IPS DF 4.7 (cell line): ENCODE data around the gene HMGB2.

Experiments
- DNase-seq: peaks from one replicate; pipeline ENCODE4 v3.0.0-alpha.2; 2013; ENCODE audit warnings: low spot score; ENCODE audit errors: extremely low read depth

The HMGB2 gene

DNA sequence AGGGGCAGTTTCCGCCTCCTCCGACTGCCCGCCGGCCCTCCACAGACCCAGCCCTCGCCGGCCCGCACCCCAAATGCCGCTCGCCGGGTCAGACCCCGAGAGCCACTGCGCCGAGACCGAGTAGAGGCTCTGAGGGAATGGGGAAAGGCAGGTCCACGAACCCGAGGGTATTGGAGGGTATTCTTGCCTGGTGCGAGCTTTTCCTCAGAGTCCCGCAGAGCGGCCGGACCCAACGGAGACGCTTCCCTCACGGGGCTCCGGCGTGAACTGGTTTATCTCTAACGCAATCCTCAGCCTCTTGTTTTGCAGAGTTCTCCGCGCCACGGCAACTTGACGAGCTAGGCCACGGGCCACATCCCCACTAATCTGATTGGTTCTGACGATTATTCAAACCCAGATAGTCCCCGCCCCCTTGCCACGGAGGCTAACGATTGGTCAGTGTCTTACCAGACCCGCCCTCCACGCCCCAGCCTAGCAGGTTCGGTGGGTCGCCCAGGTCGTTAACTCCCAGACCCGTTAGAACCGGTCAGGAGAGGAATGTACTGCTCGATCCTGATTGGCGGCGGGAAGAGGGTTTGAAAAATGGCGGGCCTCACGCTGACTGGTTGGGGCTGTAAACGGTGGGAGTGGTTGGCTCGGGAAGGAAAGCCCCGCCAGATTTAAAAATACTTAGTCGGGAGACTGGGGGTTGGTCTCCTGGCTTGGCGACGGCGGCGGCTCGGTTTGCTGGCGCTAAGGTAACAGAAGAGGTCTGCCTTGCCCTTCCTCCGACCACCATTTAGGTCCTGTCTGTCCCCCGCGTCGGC is at the start of gene HMGB2:
Gene HMGB2 (minus strand): TSS at position 274 of the 806 bp plus-strand sequence. CDS start 709 bp downstream, outside the sequence.
- DNase-seq: peak; percentile 98

GRCh38 chr4:173382349-173382748 is 48.2 kb upstream of the HMGB2 start:
- DNase-seq: no peak

DNA sequence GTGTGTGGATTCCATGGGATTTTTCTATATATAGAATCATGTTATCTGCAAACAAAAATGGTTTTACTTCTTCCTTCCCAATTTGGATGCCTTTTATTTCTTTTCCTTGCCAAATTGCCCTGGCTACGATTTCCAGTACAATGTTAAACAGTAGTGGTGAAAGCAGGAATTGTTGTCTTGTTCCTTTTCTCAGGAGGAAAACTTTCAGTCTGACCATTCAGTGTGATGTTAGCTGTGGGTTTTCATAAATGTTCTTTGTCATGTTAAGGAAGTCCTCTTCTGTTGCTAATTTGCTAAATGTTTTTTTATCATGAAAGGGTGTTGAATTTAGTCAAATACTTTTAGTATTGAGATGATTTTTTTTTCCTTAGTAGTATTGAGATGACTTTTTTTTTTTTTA is 47.5 kb upstream of the HMGB2 start:
- DNase-seq: no peak

DNA sequence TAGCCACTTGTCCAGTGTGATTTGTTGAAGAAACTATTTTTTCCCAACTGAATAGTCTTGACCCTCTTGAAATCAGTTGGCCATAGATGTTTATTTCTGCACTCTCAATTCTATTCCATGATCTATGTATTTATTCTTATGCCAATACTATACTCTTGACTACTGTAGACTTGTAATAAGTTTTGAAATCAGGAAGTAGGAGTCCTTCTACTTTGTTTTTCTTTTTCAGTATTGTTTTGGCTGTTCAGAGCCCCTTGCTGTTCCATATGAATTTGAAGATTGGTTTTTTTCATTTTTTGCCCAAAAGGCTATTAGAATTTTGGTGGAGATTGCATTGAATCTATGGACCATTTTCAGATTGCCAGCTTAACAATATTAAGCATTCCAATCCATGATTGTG is 46.8 kb upstream of the HMGB2 start:
- no peak for DNase-seq

- no peak for DNase-seq
These were observed 45.8 kb upstream of the HMGB2 start for GRCh38 chr4:173379929-173380328.

GRCh38 chr4:173374588-173374987 is 40.4 kb upstream of the HMGB2 start:
- no peak for DNase-seq

DNA sequence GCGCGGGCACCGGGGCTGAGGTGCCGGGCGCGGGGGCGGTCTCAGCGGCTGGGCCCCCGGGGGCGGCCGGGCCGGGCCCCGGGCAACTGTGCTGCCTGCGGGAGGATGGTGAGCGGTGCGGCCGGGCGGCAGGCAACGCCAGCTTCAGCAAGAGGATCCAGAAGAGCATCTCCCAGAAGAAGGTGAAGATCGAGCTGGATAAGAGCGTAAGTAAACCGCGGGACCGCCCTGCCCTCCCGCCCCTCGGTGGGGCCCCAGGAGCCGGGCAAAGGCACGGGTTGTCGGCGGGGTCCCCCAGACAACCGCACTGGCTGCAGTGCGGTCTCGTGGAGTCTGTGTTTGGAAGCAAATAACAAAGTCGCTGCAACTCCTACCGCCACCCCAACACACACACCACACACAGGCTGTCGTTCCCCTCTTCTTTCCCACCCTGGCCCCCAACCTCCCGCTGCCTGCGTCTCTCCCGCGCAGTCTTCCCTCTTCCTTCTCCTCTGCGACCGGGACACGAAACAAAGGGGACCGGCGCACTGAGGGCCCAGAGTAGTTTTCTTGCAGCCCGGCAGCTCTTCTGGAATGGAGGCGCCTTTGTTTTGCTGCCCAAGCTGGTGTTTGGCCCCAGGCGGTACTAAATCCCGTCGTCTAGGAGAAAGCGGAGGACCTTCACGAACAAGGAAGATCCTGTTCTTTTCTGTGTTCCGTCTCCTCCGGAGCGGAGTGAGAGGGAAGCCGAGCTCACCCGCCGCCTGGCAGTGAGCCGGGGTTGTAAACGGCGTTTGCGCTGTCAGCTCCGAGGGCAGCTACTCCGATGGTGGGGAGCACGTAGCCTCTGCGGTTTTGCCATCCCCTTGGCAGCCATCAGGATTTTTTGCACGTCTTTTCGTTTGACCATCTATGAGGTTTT is 37.4 kb upstream of the HMGB2 start:
- no peak for DNase-seq

GRCh38 chr4:173370477-173371291 is 36.5 kb upstream of the HMGB2 start, which contains the start of gene SAP30:
Gene SAP30 (plus strand): TSS chr4:173370954. CDS start chr4:173371183, 229 bp downstream.
- DNase-seq: peak; percentile 75

- DNase-seq: no peak
These were observed 35.9 kb upstream of the HMGB2 start for GRCh38 chr4:173370130-173370476.

DNA sequence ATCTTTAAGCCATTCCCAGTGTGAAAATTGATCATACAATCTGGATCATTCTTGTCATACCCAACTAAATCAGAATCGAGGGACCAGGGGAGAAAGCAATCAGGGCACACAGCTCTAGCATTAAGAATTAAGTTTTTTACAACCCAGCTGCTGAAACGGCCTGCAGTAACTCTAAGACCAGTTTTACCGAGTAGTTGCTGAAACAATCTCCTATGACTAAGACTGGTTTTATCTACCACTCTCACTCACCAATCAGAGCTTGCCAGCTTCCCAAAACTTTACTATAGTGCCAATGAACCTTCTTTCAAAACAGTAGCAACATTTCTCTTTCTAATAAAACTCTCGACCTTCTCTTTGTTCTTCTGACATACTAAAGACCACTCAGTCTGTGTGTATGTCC is 33.8 kb upstream of the HMGB2 start:
- DNase-seq: no peak

GRCh38 chr4:173367285-173367684 is 33.1 kb upstream of the HMGB2 start:
- DNase-seq: no peak

GRCh38 chr4:173365359-173365996 is 31.3 kb upstream of the HMGB2 start:
- no peak for DNase-seq

- DNase-seq: no peak
These were observed 28.5 kb upstream of the HMGB2 start for GRCh38 chr4:173362666-173363065.

DNA sequence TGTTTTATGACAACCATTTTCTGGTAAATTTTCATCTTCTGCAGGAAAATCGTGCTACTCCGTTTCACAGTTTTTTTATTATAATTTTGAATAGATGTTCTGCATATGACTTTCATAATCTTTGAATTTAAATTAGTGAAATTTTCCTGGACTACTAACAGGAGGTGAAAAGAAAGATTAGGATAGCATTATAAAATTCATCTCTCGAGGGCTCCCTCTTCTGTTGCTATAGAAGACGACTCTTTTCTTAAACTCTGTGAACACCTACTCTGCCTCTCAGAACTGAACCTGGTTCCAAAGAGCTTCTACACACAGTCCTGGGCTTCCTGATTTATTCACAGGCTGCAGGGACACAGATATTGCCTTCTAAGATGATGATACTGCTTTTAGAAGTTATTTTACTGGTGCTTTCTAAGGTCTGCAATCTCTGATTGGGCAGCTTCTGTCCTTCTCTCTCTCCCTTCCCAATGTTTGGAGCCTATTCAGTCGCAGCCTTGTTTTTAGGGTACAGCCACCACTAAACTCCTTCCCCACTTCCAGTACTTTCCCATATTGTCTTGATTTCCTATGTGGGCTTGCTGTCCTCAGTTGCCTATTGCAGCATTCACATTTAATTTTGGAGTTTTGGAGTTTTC is 26.5 kb upstream of the HMGB2 start:
- DNase-seq: no peak

DNA sequence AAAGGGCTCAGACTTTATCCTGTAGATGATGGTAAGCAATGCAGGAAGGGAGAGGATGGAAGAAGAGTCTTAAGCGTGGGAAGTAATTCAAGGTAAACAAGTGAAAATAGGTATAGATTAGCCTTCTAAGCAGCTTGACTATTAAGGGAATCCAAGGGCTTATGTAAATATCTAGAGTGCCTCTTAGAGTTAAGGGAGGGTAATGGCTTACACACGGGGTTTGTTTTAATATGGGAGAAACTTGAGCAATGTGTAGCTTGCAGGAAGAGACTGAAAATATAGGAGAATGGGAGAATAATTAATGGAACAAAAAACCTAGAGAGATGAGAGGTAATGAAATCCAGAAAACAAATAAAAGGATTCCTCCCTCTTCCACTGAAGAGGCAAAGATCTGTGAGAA is 23.8 kb upstream of the HMGB2 start:
- no peak for DNase-seq

GRCh38 chr4:173347467-173347866 is 13.3 kb upstream of the HMGB2 start:
- DNase-seq: no peak

- DNase-seq: no peak
These were observed 11.9 kb upstream of the HMGB2 start for GRCh38 chr4:173346074-173346473.

DNA sequence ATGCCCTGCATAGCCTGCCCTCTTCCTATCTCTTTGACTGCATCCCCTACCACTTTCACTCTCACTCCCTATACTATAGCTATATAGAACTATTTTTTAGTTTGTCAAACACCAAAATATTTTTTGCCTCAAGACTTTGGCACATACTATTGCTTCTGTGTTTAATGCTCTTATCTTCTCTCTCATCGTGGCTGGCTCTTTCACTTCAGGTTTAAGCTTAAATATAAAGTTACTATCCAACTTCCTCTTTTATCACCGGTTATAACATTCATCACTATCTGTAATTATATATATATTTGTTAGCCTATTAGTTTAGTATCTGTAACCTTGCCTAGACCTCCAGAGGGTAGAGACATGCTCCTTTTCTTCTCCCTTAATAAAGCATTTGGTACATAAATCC is 11.5 kb upstream of the HMGB2 start:
- no peak for DNase-seq

- no peak for DNase-seq
These were observed 9.8 kb upstream of the HMGB2 start for GRCh38 chr4:173343832-173344397.

- DNase-seq: no peak
These were observed 3.3 kb upstream of the HMGB2 start for GRCh38 chr4:173337463-173337862.
